Cardiac muscle cell (in vitro differentiated cells and primary cell): Measurements from ENCODE around the gene BNC2. TPM values are rescaled to one million over a fixed set of nuclear protein-coding genes. Genes with fewer than 3 reads are reported as not detected.

Experiments
- DNase-seq, 2 donors: peaks; one replicate each; pipeline versions ENCODE4 v3.0.0 to v3.0.0-alpha.2; 2010 to 2017; ENCODE audit warnings: low read depth in 1 of 2, low spot score in 1 of 2
- H3K27ac ChIP-seq: fragments of 200-600 bp; sonication (generic); 2 replicates; pipeline ENCODE4 v1.5.1; 2016
- H3K27me3 ChIP-seq: fragments of 200-600 bp; sonication (generic); 2 replicates; pipeline ENCODE4 v1.6.0; 2016; ENCODE audit warnings: control low read depth
- H3K36me3 ChIP-seq: fragments of 200-600 bp; sonication (generic); 2 replicates; pipeline ENCODE4 v1.5.1; 2016; ENCODE audit warnings: control low read depth
- H3K4me1 ChIP-seq: fragments of 200-600 bp; sonication (generic); 2 replicates; pipeline ENCODE4 v1.8.1; 2017; ENCODE audit warnings: low read depth, mild to moderate bottlenecking, mixed run types
- H3K4me3 ChIP-seq: fragments of 200-600 bp; sonication (generic); 2 replicates; pipeline ENCODE4 v1.5.1; 2016; ENCODE audit warnings: mild to moderate bottlenecking
- H3K9me3 ChIP-seq: fragments of 200-600 bp; sonication (generic); 2 replicates; pipeline ENCODE4 v1.5.1; 2017; ENCODE audit warnings: low read depth, mild to moderate bottlenecking, control low read depth
- CTCF ChIP-seq: IDR thresholded peaks from 2 replicates; pipeline ENCODE4 v1.5.1; 2012; ENCODE audit warnings: low read depth, mild to moderate bottlenecking, low read length
- polyA plus RNA-seq: library from polyadenylated mRNA; unstranded; fragments of >200 nt; fragmentation: Nextera tagmentation; extraction: Ambion mirVana; gene quantifications from 2 replicates; pipeline ENCODE4 v1.2.1, GENCODE V29; 2016
- total RNA-seq: library from RNA; depleted of rRNA; stranded (reverse); fragments of >200 nt; gene quantifications from 2 replicates; pipeline ENCODE4 v1.2.3, GENCODE V29; 2016

The BNC2 gene
- total and polyA plus RNA-seq, 2 experiments from 2014 or later: 0.54 to 0.55 TPM

GRCh38 chr9:16461137-16461840 lies 409.2 kb downstream of the BNC2 start:
- no peak for TF ChIP-seq CTCF

DNA sequence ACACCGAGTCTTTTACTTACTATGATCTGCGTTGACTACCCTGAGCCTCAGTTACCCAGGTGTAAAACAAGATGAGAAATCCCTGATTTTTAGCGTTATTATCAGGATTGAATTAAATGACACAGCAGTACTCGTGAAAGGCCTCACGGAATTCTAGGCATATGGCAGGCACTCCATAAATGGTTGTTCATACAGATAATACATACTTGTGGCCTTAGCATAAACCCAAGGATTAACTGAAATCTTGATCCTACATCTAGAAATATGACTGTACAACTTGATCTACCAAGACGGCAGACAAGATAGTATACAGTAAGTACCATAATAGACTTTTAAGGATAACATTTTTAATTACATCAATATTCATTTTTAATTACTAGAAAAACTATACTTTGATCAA lies 409.8 kb downstream of the BNC2 start:
- H3K4me3 ChIP-seq: no peak overlapping the region
- no peaks in the 10 kb centered on the region for H3K9me3 ChIP-seq
- DNase-seq: no peak
- no peak overlapping the region for H3K27ac ChIP-seq
- no peaks in the 10 kb centered on the region for H3K36me3 ChIP-seq
- no peaks in the 10 kb centered on the region for H3K4me1 ChIP-seq
- peaks cover 4% of the 10 kb centered on the region for H3K27me3 ChIP-seq
- TF ChIP-seq CTCF: no peak

More at GRCh38 chr9:16461137-16461840, 409.2 kb downstream of the BNC2 start:
- H3K9me3 ChIP-seq: no peaks in the 10 kb centered on the region
- no peaks in the 10 kb centered on the region for H3K4me1 ChIP-seq
- peaks cover 4% of the 10 kb centered on the region for H3K27me3 ChIP-seq
- DNase-seq: no peak
- H3K27ac ChIP-seq: no peak overlapping the region
- no peak overlapping the region for H3K4me3 ChIP-seq
- no peaks in the 10 kb centered on the region for H3K36me3 ChIP-seq

DNA sequence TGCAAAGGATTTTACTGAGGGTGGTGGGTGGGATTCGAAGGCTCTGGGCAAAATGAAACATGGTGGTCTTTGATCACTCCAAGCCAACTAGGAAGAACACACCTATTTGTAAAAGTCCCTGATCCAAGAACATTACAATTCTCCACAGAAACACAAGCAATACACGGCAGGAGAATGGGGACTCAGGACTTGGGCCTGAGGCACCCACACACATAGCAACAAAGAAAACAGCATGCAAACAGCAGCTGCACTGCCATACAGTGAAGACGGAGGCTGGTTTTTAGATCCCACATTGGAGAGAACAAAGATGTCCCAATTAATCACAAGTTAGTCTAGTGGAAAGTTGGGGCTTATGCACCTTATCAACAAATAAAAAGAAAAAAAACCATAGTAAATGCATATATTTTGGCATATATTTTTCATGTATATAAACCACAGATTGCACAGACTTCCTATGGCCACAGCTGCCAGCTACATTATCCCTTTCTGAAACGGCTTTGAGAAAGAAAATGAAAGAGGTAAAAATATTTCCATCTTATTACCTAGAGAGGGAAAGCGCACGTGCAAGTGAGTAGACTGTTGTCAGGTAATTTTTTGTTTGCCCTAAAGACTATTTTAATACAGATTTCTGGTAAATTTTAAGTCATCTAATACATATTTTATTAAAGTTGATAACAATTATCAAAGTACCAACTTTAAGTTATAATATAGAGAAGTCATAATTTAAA lies 410.9 kb downstream of the BNC2 start:
- no peaks in the 10 kb centered on the region for H3K9me3 ChIP-seq
- no peaks in the 10 kb centered on the region for H3K4me1 ChIP-seq
- no peak for TF ChIP-seq CTCF
- H3K36me3 ChIP-seq: no peaks in the 10 kb centered on the region
- peaks cover 4% of the 10 kb centered on the region for H3K27me3 ChIP-seq
- no peak overlapping the region for H3K4me3 ChIP-seq
- peak in 1 of 2 donors; percentile 31 for DNase-seq
- no peak overlapping the region for H3K27ac ChIP-seq

- TF ChIP-seq CTCF: no peak
- DNase-seq: peak in 1 of 2 donors; percentile 57
- no peaks in the 10 kb centered on the region for H3K36me3 ChIP-seq
- H3K4me3 ChIP-seq: no peak overlapping the region
- peaks cover 4% of the 10 kb centered on the region for H3K27me3 ChIP-seq
- no peak overlapping the region for H3K27ac ChIP-seq
- no peaks in the 10 kb centered on the region for H3K4me1 ChIP-seq
- H3K9me3 ChIP-seq: no peaks in the 10 kb centered on the region
Observed at GRCh38 chr9:16458696-16459420, 411.6 kb downstream of the BNC2 start.

- Histone ChIP-seq H3K4me1 (no peaks in the 10 kb centered on the region), H3K36me3 (no peaks in the 10 kb centered on the region)
Observed at GRCh38 chr9:16455842-16456241, 414.6 kb downstream of the BNC2 start.

More at GRCh38 chr9:16455842-16456241, 414.6 kb downstream of the BNC2 start:
- Histone ChIP-seq H3K27me3 (peaks cover 16% of the 10 kb centered on the region), H3K4me3 (no peak overlapping the region), H3K27ac (no peak overlapping the region), H3K9me3 (no peaks in the 10 kb centered on the region)
- no peak for TF ChIP-seq CTCF
- DNase-seq: no peak
